Loucy (cell line): ENCODE results near the gene SCGB1D2.

Experiments
- EZH2phosphoT487 ChIP-seq: fragments of 200-600 bp; IDR thresholded peaks from 2 replicates; pipeline ENCODE4 v1.6.1; 2018; ENCODE audit warnings: antibody characterized with exemption, mild to moderate bottlenecking, moderate library complexity, borderline replicate concordance
- TF ChIP-seq, protein P1 (sequence below): fragments of 200-600 bp; sonication (generic); conservative IDR thresholded peaks from 2 replicates; pipeline ENCODE4 v1.5.1; 2014; ENCODE audit warnings: mild to moderate bottlenecking, antibody characterized with exemption, low read length

DNA sequence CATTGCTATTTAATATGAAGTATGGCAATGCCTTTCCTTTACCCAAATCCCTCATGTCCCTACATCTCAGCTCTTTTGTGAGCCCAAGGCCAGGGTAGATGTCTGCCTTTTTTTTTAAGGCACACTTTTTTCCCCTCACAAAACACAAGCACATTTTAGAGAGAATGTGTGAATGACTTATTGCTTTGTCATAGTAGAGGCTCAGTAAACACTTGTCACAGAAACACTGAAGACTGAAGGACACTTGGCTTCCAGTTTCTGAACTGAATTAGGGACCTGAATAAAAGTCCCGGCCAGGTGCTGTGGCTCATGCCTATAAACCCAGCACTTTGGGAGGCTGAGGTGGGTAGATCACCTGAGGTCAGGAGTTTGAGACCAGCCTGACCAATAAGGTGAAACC is 25.0 kb downstream of the SCGB1D2 start:
- TF ChIP-seq, protein P1, sequence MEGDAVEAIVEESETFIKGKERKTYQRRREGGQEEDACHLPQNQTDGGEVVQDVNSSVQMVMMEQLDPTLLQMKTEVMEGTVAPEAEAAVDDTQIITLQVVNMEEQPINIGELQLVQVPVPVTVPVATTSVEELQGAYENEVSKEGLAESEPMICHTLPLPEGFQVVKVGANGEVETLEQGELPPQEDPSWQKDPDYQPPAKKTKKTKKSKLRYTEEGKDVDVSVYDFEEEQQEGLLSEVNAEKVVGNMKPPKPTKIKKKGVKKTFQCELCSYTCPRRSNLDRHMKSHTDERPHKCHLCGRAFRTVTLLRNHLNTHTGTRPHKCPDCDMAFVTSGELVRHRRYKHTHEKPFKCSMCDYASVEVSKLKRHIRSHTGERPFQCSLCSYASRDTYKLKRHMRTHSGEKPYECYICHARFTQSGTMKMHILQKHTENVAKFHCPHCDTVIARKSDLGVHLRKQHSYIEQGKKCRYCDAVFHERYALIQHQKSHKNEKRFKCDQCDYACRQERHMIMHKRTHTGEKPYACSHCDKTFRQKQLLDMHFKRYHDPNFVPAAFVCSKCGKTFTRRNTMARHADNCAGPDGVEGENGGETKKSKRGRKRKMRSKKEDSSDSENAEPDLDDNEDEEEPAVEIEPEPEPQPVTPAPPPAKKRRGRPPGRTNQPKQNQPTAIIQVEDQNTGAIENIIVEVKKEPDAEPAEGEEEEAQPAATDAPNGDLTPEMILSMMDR, result no peak
- no peak for TF ChIP-seq EZH2phosphoT487
